Measurements from ENCODE around the gene SBSN. TPM values are rescaled to one million over a fixed set of nuclear protein-coding genes. Genes with fewer than 3 reads are reported as not detected.

The SBSN gene
- polyA plus RNA-seq, 2 of the 4 experiments (the other 2 are of a cell fraction), result 0.28 to 1.1 TPM

DNA sequence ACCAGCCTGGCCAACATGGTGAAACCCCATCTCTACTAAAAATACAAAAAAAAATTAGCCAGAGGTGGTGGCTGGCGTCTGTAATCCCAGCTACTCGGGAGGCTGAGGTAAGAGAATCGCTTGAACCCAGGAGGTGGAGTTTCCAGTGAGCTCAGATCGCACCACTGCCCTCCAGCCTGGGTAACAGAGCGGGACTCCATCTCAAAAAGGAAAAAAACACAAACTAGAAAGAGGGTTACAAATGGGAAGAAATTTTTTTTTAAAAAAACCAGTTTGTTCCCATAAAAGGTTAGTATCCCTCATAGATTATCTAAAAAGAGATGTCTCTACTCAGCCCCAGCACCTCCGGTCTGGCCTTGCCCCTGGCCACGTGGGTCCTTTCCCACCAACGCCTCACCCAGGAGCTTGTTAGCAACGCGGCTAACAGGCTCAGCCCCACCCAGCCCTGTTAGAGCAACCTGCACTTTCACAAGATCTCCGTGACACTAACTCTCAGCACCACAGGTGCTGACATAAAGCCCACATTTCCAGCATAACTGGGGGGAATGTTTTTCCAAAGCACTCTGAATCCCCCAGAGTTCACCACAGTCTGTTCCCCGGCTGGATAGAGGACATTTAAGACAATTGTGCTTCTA, 19.0 kb downstream of the SBSN start:
- peaks cover 13% of the 10 kb centered on the region for H3K4me1 ChIP-seq
- FAIRE-seq, result peak; percentile 18
- no peaks in the 10 kb centered on the region for H3K9me3 ChIP-seq
- POLR2A ChIA-PET, result interaction anchor here (0.9 to 1.6 kb wide), 5 partner anchors 12 to 545 kb away, joined by 3 to 11 read pairs (median 4); partner anchors contain the start of gene THAP8
- peak overlapping the region; percentile 57 to 80; a peak in 5 of 6 replicates for H3K27ac ChIP-seq
- CTCF ChIA-PET, result interaction anchor here (0.8 to 10.2 kb wide), 42 partner anchors 8 to 465 kb away, joined by 3 to 207 read pairs (median 7); partner anchors contain the start of genes ETV2, FFAR1, FFAR2 and HAUS5
- peak; percentile 5 to 15; a peak in 3 of 6 replicates for ATAC-seq
- peak in 1 of 2 experiments; percentile 53 for DNase-seq (ENCODE audit: low read depth in 1 of 2, low spot score in 1 of 2)
- peak overlapping the region; percentile 48 for H3K4me3 ChIP-seq
- TF ChIP-seq E2F6 (IDR thresholded peaks at IDR 0.05; ENCODE audit: borderline replicate concordance, low read depth), result peak; percentile 46; the same call in 1 of the 2 replicates
- TF ChIP-seq, protein P1, sequence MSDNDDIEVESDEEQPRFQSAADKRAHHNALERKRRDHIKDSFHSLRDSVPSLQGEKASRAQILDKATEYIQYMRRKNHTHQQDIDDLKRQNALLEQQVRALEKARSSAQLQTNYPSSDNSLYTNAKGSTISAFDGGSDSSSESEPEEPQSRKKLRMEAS (IDR thresholded peaks at IDR 0.05), result 0 out of 2 replicates have a peak, but pooled peaks have one; percentile 29
- 0 out of 2 replicates have a peak, but pooled peaks have one; percentile 33 for TF ChIP-seq MYC (IDR thresholded peaks at IDR 0.05; ENCODE audit: borderline replicate concordance, low read length)
- 0 out of 2 replicates have a peak, but pooled peaks have one; percentile 58 for TF ChIP-seq CBX8 (IDR thresholded peaks at IDR 0.05)
- TF ChIP-seq HEYL (CRISPR knock-in tag; IDR thresholded peaks at IDR 0.05), result no peak
- peak; percentile 55 for TF ChIP-seq USF2 (IDR thresholded peaks at IDR 0.05)
- H3K4me2 ChIP-seq, result peak overlapping the region; percentile 86
- WGBS (ENCODE audit: missing lambda C conversion rate), result 35% methylated on average over 12 of the region's 12 CpGs

DNA sequence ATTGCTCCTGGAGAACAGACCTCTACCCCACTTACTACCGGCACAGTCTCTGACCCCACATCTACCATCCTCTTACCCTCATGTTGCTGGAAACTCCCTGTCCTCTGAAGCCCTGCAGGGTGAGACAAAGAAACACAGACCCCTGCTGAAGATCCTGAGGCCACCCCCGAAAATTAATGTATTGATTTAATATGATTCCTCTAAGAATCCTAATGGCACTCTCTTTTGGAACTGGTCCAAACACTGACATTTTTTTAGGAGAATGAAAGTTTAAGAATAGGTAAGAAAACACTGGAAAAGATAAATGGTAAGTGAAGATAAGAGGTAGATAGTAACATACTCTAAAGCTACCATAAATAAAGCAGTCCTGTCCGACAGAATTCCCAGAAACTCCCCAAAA, 20.0 kb downstream of the SBSN start:
- FAIRE-seq, result peak; percentile 51

GRCh38 chr19:35507561-35507960, 20.6 kb downstream of the SBSN start:
- no peak for TF ChIP-seq HOXB5 (CRISPR knock-in tag; IDR thresholded peaks at IDR 0.05)
- no peak for TF ChIP-seq PHF8 (IDR thresholded peaks at IDR 0.05; ENCODE audit: borderline replicate concordance, low read depth)
- TF ChIP-seq SREBF2 (IDR thresholded peaks at IDR 0.05), result no peak
- no peak for TF ChIP-seq USF2 (IDR thresholded peaks at IDR 0.05)
- no peak for TF ChIP-seq RFX5 (IDR thresholded peaks at IDR 0.05)
- TF ChIP-seq RARB (CRISPR knock-in tag; IDR thresholded peaks at IDR 0.05), result no peak
- TF ChIP-seq HOXA7 (CRISPR knock-in tag; IDR thresholded peaks at IDR 0.05), result no peak
- no peak for TF ChIP-seq BHLHE40 (IDR thresholded peaks at IDR 0.05; ENCODE audit: low read depth, low read length)
- no peak for TF ChIP-seq ATOH8 (CRISPR knock-in tag; IDR thresholded peaks at IDR 0.05; ENCODE audit: low read depth)
- no peak for DNase-seq (ENCODE audit: low read depth in 1 of 2, low spot score in 1 of 2)
- ATAC-seq, result no peak
- ChIA-PET POLR2A (interaction anchor here (0.6 kb wide), 1 partner anchor 8 kb away, joined by 3 read pairs; no protein-coding TSS in a partner anchor), CTCF (interaction anchor here (0.6 to 10.2 kb wide), 8 partner anchors 13 to 424 kb away, joined by 3 to 207 read pairs (median 10); no protein-coding TSS in a partner anchor)
- 63% methylated on average over 11 of the region's 11 CpGs for WGBS (ENCODE audit: missing lambda C conversion rate)
- peaks cover 8% of the 10 kb centered on the region for H3K4me1 ChIP-seq
- FAIRE-seq, result no peak
- H3K27ac ChIP-seq, result no peak overlapping the region
- no peak overlapping the region for H3K4me3 ChIP-seq
- no peak overlapping the region for H3K4me2 ChIP-seq
- H3K9me3 ChIP-seq, result no peaks in the 10 kb centered on the region

More for the DNA sequence above, 20.0 kb downstream of the SBSN start:
- Histone ChIP-seq H3K4me2 (no peak overlapping the region), H3K4me1 (peaks cover 8% of the 10 kb centered on the region), H3K9me3 (no peaks in the 10 kb centered on the region), H3K27ac (no peak overlapping the region), H3K4me3 (no peak overlapping the region)
- TF ChIP-seq KDM1A (IDR thresholded peaks at IDR 0.05; ENCODE audit: low read depth), result no peak
- no peak for TF ChIP-seq GATA3 (IDR thresholded peaks at IDR 0.05; ENCODE audit: borderline replicate concordance)
- no peak for TF ChIP-seq ZFP36 (IDR thresholded peaks at IDR 0.05; ENCODE audit: borderline replicate concordance, partially characterized antibody)
- TF ChIP-seq USF2 (IDR thresholded peaks at IDR 0.05), result no peak
- DNase-seq (ENCODE audit: low read depth in 1 of 2, low spot score in 1 of 2) (no peak), ATAC-seq (no peak)
- WGBS (ENCODE audit: missing lambda C conversion rate), result 59% methylated on average over 3 of the region's 3 CpGs
- POLR2A ChIA-PET, result no interaction called here
- CTCF ChIA-PET, result interaction anchor here (0.8 to 10.2 kb wide), 11 partner anchors 7 to 155 kb away, joined by 3 to 207 read pairs (median 4); partner anchors contain the start of gene HAUS5

Measured in A549 (cell line).